GM12878 (cell line): Measurements from ENCODE around the gene MRPS18A. TPM values are rescaled to one million over a fixed set of nuclear protein-coding genes. Genes with fewer than 3 reads are reported as not detected.
"Not testable (repeated sequence)": the region's sequence is repeated elsewhere in the genome, so short reads cannot be mapped to it uniquely, and the experiment has no call there.

Source experiments
- ATAC-seq: fragments of 200-7000 bp; cut with Tn5 transposase; 3 replicates; pipeline ENCODE4 v1.9.1; 2020; ENCODE audit warnings: mild to moderate bottlenecking, moderate library complexity
- BruUV-seq: library from RNA; stranded (reverse); fragments of 400-500 nt; replicated peaks from 2 replicates; lab custom pipeline; 2021; lab: Mats Ljungman, UMichigan
- CTCF ChIA-PET: fragments of 300-600 bp; sonication (Branson Sonifier 250); formaldehyde crosslinking; extraction: SDS; loops from one replicate; lab custom pipeline; 2021; ENCODE audit warnings: inconsistent platforms; lab: Yijun Ruan, JAX
- POLR2A ChIA-PET: fragments of 350-600 bp; formaldehyde crosslinking; extraction: SDS; loops from one replicate; lab custom pipeline; 2021; ENCODE audit warnings: inconsistent platforms; lab: Charles Lee
- RAD21 ChIA-PET: fragments of 300-600 bp; sonication (Branson Sonifier 250); formaldehyde crosslinking; loops from one replicate; lab custom pipeline; 2023; ENCODE audit warnings: antibody characterized with exemption; ENCODE audit not compliant: unreplicated experiment; lab: Charles Lee
- SMC1A ChIA-PET: fragments of 300-600 bp; sonication (Branson Sonifier 250); formaldehyde crosslinking; loops from one replicate; lab custom pipeline; 2023; ENCODE audit not compliant: unreplicated experiment, uncharacterized antibody; lab: Charles Lee
- DNase-seq: peaks from one replicate; pipeline ENCODE4 v3.0.0-alpha.2; 2011; ENCODE audit warnings: low read depth, low spot score
- FAIRE-seq: peaks from 3 replicates; lab custom pipeline; 2011; peaks lifted over from hg19 to GRCh38; lab: Jason Lieb, UNC
- H2AFZ ChIP-seq: 2 replicates; pipeline ENCODE4 v1.6.0; 2011; ENCODE audit warnings: low read depth, low read length, control low read depth; ENCODE audit not compliant: control insufficient read depth
- H3K27ac ChIP-seq: 2 replicates; pipeline ENCODE4 v1.5.1; 2011; ENCODE audit warnings: control low read depth; ENCODE audit not compliant: control insufficient read depth, insufficient read depth
- H3K27me3 ChIP-seq, 2 experiments: replicated peaks in 1 of 2; 2 replicates each; pipeline versions ENCODE4 v1.6.0 to v1.6.1; 2011; ENCODE audit warnings: low read length in 1 of 2; ENCODE audit not compliant: control insufficient read depth in 2 of 2, insufficient read depth in 2 of 2
- H3K36me3 ChIP-seq, 2 experiments: 2 replicates each; pipeline ENCODE4 v1.5.1; 2011; ENCODE audit warnings: low read length in 1 of 2; ENCODE audit not compliant: control insufficient read depth in 2 of 2, insufficient read depth in 2 of 2
- H3K4me1 ChIP-seq: 2 replicates; pipeline ENCODE4 v1.6.1; 2011; ENCODE audit warnings: mild to moderate bottlenecking, low read length, moderate library complexity, mixed read lengths; ENCODE audit not compliant: control insufficient read depth, insufficient read depth
- H3K4me2 ChIP-seq: 2 replicates; pipeline ENCODE4 v1.6.0; 2011; ENCODE audit warnings: control low read depth; ENCODE audit not compliant: control insufficient read depth, insufficient read depth
- H3K4me3 ChIP-seq: fragments of 200-600 bp; sonication (generic); 2 replicates; pipeline ENCODE4 v1.5.1; 2016
- H3K79me2 ChIP-seq: 2 replicates; pipeline ENCODE4 v1.6.0; 2011; ENCODE audit warnings: low read length; ENCODE audit not compliant: control insufficient read depth, insufficient read depth
- H3K9ac ChIP-seq: 2 replicates; pipeline ENCODE4 v1.8.0; 2011; ENCODE audit warnings: low read length, control low read depth, mixed read lengths; ENCODE audit not compliant: control insufficient read depth, insufficient read depth
- H3K9me3 ChIP-seq: replicated peaks from 3 replicates; pipeline ENCODE4 v1.5.1; 2011; ENCODE audit warnings: mild to moderate bottlenecking, low read length; ENCODE audit not compliant: control insufficient read depth, insufficient read depth
- H4K20me1 ChIP-seq: 2 replicates; pipeline ENCODE4 v1.6.0; 2011; ENCODE audit not compliant: control insufficient read depth, insufficient read depth
- KDM1A ChIP-seq: fragments of 200-600 bp; sonication (generic); IDR thresholded peaks from 2 replicates; pipeline ENCODE4 v1.6.1; 2016; ENCODE audit warnings: borderline replicate concordance
- NBN ChIP-seq: fragments of 450-650 bp; IDR thresholded peaks from 2 replicates; pipeline ENCODE4 v1.6.1; 2016
- PML ChIP-seq: IDR thresholded peaks from 2 replicates; pipeline ENCODE4 v1.6.1; 2012; ENCODE audit warnings: low read length, inconsistent platforms
- SREBF1 ChIP-seq: IDR thresholded peaks from 2 replicates; pipeline ENCODE4 v1.6.1; 2012; ENCODE audit warnings: mild to moderate bottlenecking, low read length
- YY1 ChIP-seq: IDR thresholded peaks from 2 replicates; pipeline ENCODE4 v1.6.1; 2011; ENCODE audit warnings: low read depth, mild to moderate bottlenecking, low read length
- ZNF207 ChIP-seq: fragments of 450-650 bp; IDR thresholded peaks from 2 replicates; pipeline ENCODE4 v1.6.1; 2014; ENCODE audit warnings: antibody characterized with exemption, mild to moderate bottlenecking, borderline replicate concordance
- WGBS: methylation state at CpG from one replicate; pipeline ENCODE4 v1.1.6; 2016; ENCODE audit warnings: low lambda C conversion rate; ENCODE audit not compliant: insufficient replicate concordance, insufficient coverage; ENCODE audit errors: missing lambda C conversion rate; 5-methylcytosine and 5-hydroxymethylcytosine counted together
- in situ Hi-C: fragments of 300-500 bp; cut with MboI; formaldehyde crosslinking; loops from 9 replicates; pipeline ENCODE4 v1.14.3; 2018; ENCODE audit warnings: mixed read lengths
- intact Hi-C: fragments of 100-400 bp; cut with micrococcal nuclease; formaldehyde crosslinking; loops from one replicate; pipeline ENCODE4 v1.14.2; 2022; ENCODE audit not compliant: unreplicated experiment
- polyA plus RNA-seq, 11 experiments: library from polyadenylated mRNA; depleted of rRNA in 4 of 11; unstranded in 6 of 11; stranded (reverse) in 5 of 11; fragments of >200 nt; fragmentation: Nextera tagmentation in 4 of 11; fragmentation: Illumina TruSeq in 1 of 11; extraction: Ambion mirVana in 4 of 11; extraction: Trizol in 1 of 11; gene quantifications; 1 replicate in 1 of 11; 2 replicates in 10 of 11; pipeline versions ENCODE4 v1.2.1 to v1.2.3, GENCODE V29; 2011 to 2016; ENCODE audit warnings: inconsistent platforms in 2 of 11, missing spikeins in 2 of 11, low read depth in 1 of 11
- total RNA-seq, 4 experiments: library from RNA; depleted of rRNA in 3 of 4; stranded (reverse); fragments of >200 nt in 3 of 4; fragmentation: Illumina TruSeq in 1 of 4; extraction: Trizol in 1 of 4; gene quantifications; 2 replicates each; pipeline versions ENCODE4 v1.2.1 to v1.2.3, GENCODE V29; 2013 to 2021

Gene MRPS18A
- total and polyA plus RNA-seq, 10 of the 15 experiments (the other 5 are each of a cell fraction or from before 2014, with no cell fraction given) = 66.3 to 158 (median 98.7) TPM

DNA sequence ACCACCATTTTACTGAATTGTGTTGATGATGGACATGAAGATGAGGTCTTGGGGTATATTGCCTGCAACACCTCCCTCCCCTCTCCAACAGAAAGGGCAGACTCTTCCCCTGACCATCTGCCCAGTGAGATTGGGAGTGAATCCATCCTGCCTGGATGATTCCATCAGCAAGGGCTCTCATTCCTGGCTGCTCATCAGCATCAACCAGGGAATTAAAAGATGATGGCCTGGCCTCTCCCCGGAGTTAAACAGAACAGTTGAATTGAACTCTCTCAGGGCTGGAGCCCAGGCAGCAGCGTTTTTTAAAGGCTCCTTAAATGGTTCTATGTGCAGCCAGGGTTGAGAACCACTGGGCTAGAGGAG, 14.6 kb upstream of the MRPS18A start:
- WGBS = 47% methylated on average over 2 of the region's 2 CpGs
- H3K4me1 ChIP-seq = peaks cover 31% of the 10 kb centered on the region
- no peaks in the 10 kb centered on the region for H3K36me3 ChIP-seq
- H3K79me2 ChIP-seq = no peaks in the 10 kb centered on the region
- in situ Hi-C loops = no loop called here
- H2AFZ ChIP-seq = no peak overlapping the region
- no peak for FAIRE-seq
- TF ChIP-seq NBN = no peak
- TF ChIP-seq ZNF207 = no peak
- TF ChIP-seq KDM1A = no peak
- TF ChIP-seq PML = no peak
- no peak for TF ChIP-seq SREBF1
- no peak for TF ChIP-seq YY1
- TF ChIP-seq, all 136 proteins: peak for 0
- Histone ChIP-seq H3K4me3 (no peak overlapping the region), H3K4me2 (no peak overlapping the region), H3K9ac (no peak overlapping the region), H3K9me3 (no peaks in the 10 kb centered on the region), H4K20me1 (no peaks in the 10 kb centered on the region), H3K27ac (no peak overlapping the region), H3K27me3 (no peaks in the 10 kb centered on the region)
- SMC1A ChIA-PET = no interaction called here
- CTCF ChIA-PET = no interaction called here
- RAD21 ChIA-PET = no interaction called here
- DNase-seq = no peak
- ATAC-seq = no peak
- intact Hi-C loops = no loop called here
- POLR2A ChIA-PET = no interaction called here
- no TSS peak for BruUV-seq

DNA sequence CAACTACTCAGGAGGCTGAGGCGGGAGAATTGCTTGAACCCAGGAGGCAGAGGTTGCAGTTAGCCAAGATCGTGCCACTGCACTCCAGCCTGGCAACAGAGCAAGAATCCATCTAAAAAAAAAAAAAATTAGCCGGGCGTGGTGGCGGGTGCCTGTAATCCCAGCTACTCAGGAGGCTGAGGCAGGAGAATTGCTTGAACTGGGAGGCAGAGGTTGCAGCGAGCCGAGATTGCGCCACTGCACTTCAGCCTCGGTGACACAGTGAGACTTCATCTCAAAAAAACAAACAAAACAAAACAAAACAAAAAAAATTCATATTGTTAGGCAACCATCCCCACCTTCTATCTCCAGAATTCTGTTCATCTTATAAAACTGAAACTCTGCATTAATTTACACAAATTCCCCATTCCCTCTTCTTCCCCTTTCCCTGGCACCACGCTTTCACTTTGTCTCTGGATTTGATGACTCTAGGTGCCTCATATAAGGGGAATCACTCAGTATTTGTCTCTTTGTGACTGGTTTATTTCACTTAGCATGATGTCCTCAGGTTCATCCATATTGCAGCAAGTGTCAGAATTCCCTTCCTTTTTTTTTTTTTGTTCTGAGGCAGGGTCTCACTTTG, 13.5 kb upstream of the MRPS18A start:
- POLR2A ChIA-PET, BruUV-seq, in situ Hi-C loops, H3K27ac ChIP-seq, intact Hi-C loops, H3K4me3 ChIP-seq, H2AFZ ChIP-seq, H4K20me1 ChIP-seq, H3K27me3 ChIP-seq, H3K9me3 ChIP-seq, H3K36me3 ChIP-seq, CTCF ChIA-PET, RAD21 ChIA-PET, H3K4me2 ChIP-seq, SMC1A ChIA-PET, H3K79me2 ChIP-seq, H3K9ac ChIP-seq, DNase-seq, ATAC-seq, FAIRE-seq: not testable (repeated sequence)
- 86% methylated on average over 10 of the region's 10 CpGs for WGBS
- H3K4me1 ChIP-seq = peaks cover 22% of the 10 kb centered on the region
